Adrenal gland (tissue), 5 donors: ENCODE data around the gene UBTF.

ENCODE experiments used
- CTCF ChIP-seq, 6 experiments: fragments of 450-650 bp in 4 of 6; fragments of 200-600 bp in 2 of 6; sonication (generic) in 1 of 6; IDR thresholded peaks; 1 replicate in 5 of 6; 2 replicates in 1 of 6; pipeline versions ENCODE4 v1.5.1 to v1.8.0; 2016 to 2021; ENCODE audit warnings: antibody characterized with exemption in 6 of 6, mild to moderate bottlenecking in 2 of 6, moderate library complexity in 1 of 6
- POLR2A ChIP-seq, 2 donors: fragments of 450-650 bp; IDR thresholded peaks; one replicate each; pipeline ENCODE4 v1.6.1; 2017; ENCODE audit warnings: antibody characterized with exemption in 2 of 2, mild to moderate bottlenecking in 2 of 2, moderate library complexity in 1 of 2
- donor health status: DM: no; HTN: no; CAD: no.

GRCh38 chr17:44216173-44216572 is 3.3 kb downstream of the UBTF start:
- TF ChIP-seq CTCF (IDR thresholded peaks at IDR 0.05) (no peak), POLR2A (IDR thresholded peaks at IDR 0.05) (no peak)
